HepG2 (cell line): ENCODE data around the gene HERPUD2. TPM values are rescaled to one million over a fixed set of nuclear protein-coding genes. Genes with fewer than 3 reads are reported as not detected.
A peak's percentile ranks its signal among the peaks of the same experiment; 100 is the strongest.

Source experiments
- AKAP8 ChIP-seq: sonication (generic); formaldehyde crosslinking; IDR thresholded peaks from 2 replicates; pipeline ENCODE4 v1.5.1; 2020; ENCODE audit warnings: mild to moderate bottlenecking, missing genetic modification reagents
- BCL3 ChIP-seq: sonication (generic); formaldehyde crosslinking; IDR thresholded peaks from 2 replicates; pipeline ENCODE4 v1.5.1; 2020; ENCODE audit warnings: mild to moderate bottlenecking, missing genetic modification reagents, moderate library complexity
- CERS6 ChIP-seq: sonication (generic); formaldehyde crosslinking; IDR thresholded peaks from 2 replicates; pipeline ENCODE4 v1.5.0; 2020; ENCODE audit warnings: missing genetic modification reagents
- FOXA1 ChIP-seq, 2 experiments: fragments of 450-650 bp in 1 of 2; sonication (generic) in 1 of 2; formaldehyde crosslinking in 1 of 2; IDR thresholded peaks; 2 replicates each; pipeline versions ENCODE4 v1.4.0 to v1.6.1; 2016 to 2020; ENCODE audit warnings: missing genetic modification reagents in 1 of 2
- HINFP ChIP-seq: sonication (generic); formaldehyde crosslinking; IDR thresholded peaks from 2 replicates; pipeline ENCODE4 v1.4.0; 2020; ENCODE audit warnings: low read depth, mild to moderate bottlenecking, missing genetic modification reagents
- KLF16 ChIP-seq, 2 experiments: sonication (generic) in 1 of 2; formaldehyde crosslinking in 1 of 2; IDR thresholded peaks; 2 replicates each; pipeline versions ENCODE4 v1.6.1 to v1.8.0; 2016 to 2023; ENCODE audit warnings: missing genetic modification reagents in 2 of 2, missing compliant biosample characterization in 1 of 2
- LRRFIP1 ChIP-seq: sonication (generic); formaldehyde crosslinking; conservative IDR thresholded peaks from 2 replicates; pipeline ENCODE4 v1.4.0; 2020; ENCODE audit warnings: missing genetic modification reagents
- PAX8 ChIP-seq: sonication (generic); formaldehyde crosslinking; IDR thresholded peaks from 2 replicates; pipeline ENCODE4 v1.8.0; 2022; ENCODE audit warnings: mild to moderate bottlenecking, missing genetic modification reagents, borderline replicate concordance
- PBX3 ChIP-seq: sonication (generic); formaldehyde crosslinking; IDR thresholded peaks from 2 replicates; pipeline ENCODE4 v1.8.1; 2023; ENCODE audit warnings: missing genetic modification reagents, inconsistent platforms, borderline replicate concordance
- SPEN ChIP-seq: sonication (generic); formaldehyde crosslinking; IDR thresholded peaks from 2 replicates; pipeline ENCODE4 v1.5.1; 2020; ENCODE audit warnings: low read depth, mild to moderate bottlenecking, missing genetic modification reagents
- ZNF326 ChIP-seq: sonication (generic); formaldehyde crosslinking; IDR thresholded peaks from 2 replicates; pipeline ENCODE4 v1.4.0; 2020; ENCODE audit warnings: missing genetic modification reagents, borderline replicate concordance
- ZNF713 ChIP-seq: sonication (generic); formaldehyde crosslinking; IDR thresholded peaks from 2 replicates; pipeline ENCODE4 v1.4.0; 2020; ENCODE audit warnings: mild to moderate bottlenecking, missing genetic modification reagents
- polyA plus RNA-seq, 8 experiments: library from polyadenylated mRNA; depleted of rRNA in 3 of 8; stranded (reverse) in 7 of 8; unstranded in 1 of 8; fragments of >200 nt; fragmentation: Illumina TruSeq in 4 of 8; extraction: Trizol in 4 of 8; gene quantifications; 2 replicates each; pipeline versions ENCODE4 v1.2.1 to v1.2.3, GENCODE V29; 2011 to 2016; ENCODE audit warnings: low read depth in 4 of 8, missing spikeins in 1 of 8, mixed read lengths in 1 of 8; ENCODE audit not compliant: insufficient read depth in 1 of 8
- total RNA-seq, 5 experiments: library from RNA; depleted of rRNA; stranded (reverse); fragments of >200 nt; fragmentation: Illumina TruSeq; extraction: Trizol; gene quantifications; 2 replicates each; pipeline ENCODE4 v1.2.3, GENCODE V29; 2016; ENCODE audit warnings: low read depth in 1 of 5
- TF ChIP-seq, protein P1 (sequence below): sonication (generic); formaldehyde crosslinking; IDR thresholded peaks from 2 replicates; pipeline ENCODE4 v1.4.0; 2020; ENCODE audit warnings: missing genetic modification reagents
- TF ChIP-seq, protein P2 (sequence below): sonication (generic); formaldehyde crosslinking; IDR thresholded peaks from 2 replicates; pipeline ENCODE4 v1.5.0; 2020; ENCODE audit warnings: mild to moderate bottlenecking, low read depth, missing genetic modification reagents, borderline replicate concordance
- TF ChIP-seq, protein P3 (sequence below): sonication (generic); formaldehyde crosslinking; IDR thresholded peaks from 2 replicates; pipeline ENCODE4 v1.4.0; 2020; ENCODE audit warnings: mild to moderate bottlenecking, low read depth, missing genetic modification reagents

The HERPUD2 gene
- total and polyA plus RNA-seq, 2 of the 13 experiments (the other 11 are each of a cell fraction or from before 2014, with no cell fraction given), result 10.7 to 38.6 TPM

GRCh38 chr7:35694784-35695472, at the start of gene HERPUD2 (continued):
- TF ChIP-seq LRRFIP1 (no peak), SPEN (CRISPR knock-in tag) (peak; percentile 89), BCL3 (CRISPR knock-in tag) (peak; percentile 92; the same call in 1 of the 2 replicates), CERS6 (peak; percentile 47; the same call in 1 of the 2 replicates), FOXA1 (IDR thresholded peaks at IDR 0.05) (no peak), FOXA1 (CRISPR knock-in tag; IDR thresholded peaks at IDR 0.05) (peak; percentile 45), PBX3 (CRISPR knock-in tag) (no peak), PAX8 (CRISPR knock-in tag) (no peak), ZNF326 (CRISPR knock-in tag) (no peak), ZNF713 (CRISPR knock-in tag) (0 out of 2 replicates have a peak, but pooled peaks have one; percentile 34), HINFP (CRISPR knock-in tag) (0 out of 2 replicates have a peak, but pooled peaks have one; percentile 39), AKAP8 (CRISPR knock-in tag) (peak; percentile 75; the same call in 1 of the 2 replicates), KLF16 (CRISPR knock-in tag; IDR thresholded peaks at IDR 0.05) (peak in 1 of 2 experiments; percentile 93; a peak in 2 of 4 replicates)
- TF ChIP-seq, protein P1, sequence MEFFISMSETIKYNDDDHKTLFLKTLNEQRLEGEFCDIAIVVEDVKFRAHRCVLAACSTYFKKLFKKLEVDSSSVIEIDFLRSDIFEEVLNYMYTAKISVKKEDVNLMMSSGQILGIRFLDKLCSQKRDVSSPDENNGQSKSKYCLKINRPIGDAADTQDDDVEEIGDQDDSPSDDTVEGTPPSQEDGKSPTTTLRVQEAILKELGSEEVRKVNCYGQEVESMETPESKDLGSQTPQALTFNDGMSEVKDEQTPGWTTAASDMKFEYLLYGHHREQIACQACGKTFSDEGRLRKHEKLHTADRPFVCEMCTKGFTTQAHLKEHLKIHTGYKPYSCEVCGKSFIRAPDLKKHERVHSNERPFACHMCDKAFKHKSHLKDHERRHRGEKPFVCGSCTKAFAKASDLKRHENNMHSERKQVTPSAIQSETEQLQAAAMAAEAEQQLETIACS (CRISPR knock-in tag), result no peak
- TF ChIP-seq, protein P2, sequence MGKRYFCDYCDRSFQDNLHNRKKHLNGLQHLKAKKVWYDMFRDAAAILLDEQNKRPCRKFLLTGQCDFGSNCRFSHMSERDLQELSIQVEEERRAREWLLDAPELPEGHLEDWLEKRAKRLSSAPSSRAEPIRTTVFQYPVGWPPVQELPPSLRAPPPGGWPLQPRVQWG (CRISPR knock-in tag), result no peak
- TF ChIP-seq, protein P3, sequence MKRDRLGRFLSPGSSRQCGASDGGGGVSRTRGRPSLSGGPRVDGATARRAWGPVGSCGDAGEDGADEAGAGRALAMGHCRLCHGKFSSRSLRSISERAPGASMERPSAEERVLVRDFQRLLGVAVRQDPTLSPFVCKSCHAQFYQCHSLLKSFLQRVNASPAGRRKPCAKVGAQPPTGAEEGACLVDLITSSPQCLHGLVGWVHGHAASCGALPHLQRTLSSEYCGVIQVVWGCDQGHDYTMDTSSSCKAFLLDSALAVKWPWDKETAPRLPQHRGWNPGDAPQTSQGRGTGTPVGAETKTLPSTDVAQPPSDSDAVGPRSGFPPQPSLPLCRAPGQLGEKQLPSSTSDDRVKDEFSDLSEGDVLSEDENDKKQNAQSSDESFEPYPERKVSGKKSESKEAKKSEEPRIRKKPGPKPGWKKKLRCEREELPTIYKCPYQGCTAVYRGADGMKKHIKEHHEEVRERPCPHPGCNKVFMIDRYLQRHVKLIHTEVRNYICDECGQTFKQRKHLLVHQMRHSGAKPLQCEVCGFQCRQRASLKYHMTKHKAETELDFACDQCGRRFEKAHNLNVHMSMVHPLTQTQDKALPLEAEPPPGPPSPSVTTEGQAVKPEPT (CRISPR knock-in tag), result no peak; the same call in 1 of the 2 replicates
